ENCODE data around the gene SPRYD3.

The SPRYD3 gene

GRCh38 chr12:53102883-53103807, 24.0 kb upstream of the SPRYD3 start, which contains the start of gene SOAT2:
Gene SOAT2 (plus strand): TSS chr12:53103486. CDS start chr12:53103578, 92 bp downstream.
- no peak within 1 kb of the TSS for H3K4me3 ChIP-seq (ENCODE audit: low read depth, low read length)
- no peak for DNase-seq
- no peak for TF ChIP-seq CTCF (IDR thresholded peaks at IDR 0.05; ENCODE audit: low read depth, low read length)

GRCh38 chr12:53101931-53102781, 23.0 kb upstream of the SPRYD3 start:
- no peaks in the 10 kb centered on the region for H3K9me3 ChIP-seq
- DNase-seq: no peak
- no peaks in the 10 kb centered on the region for H3K36me3 ChIP-seq
- no peaks in the 10 kb centered on the region for H3K27me3 ChIP-seq
- H3K4me1 ChIP-seq: peaks cover 7% of the 10 kb centered on the region
- no peak overlapping the region for H3K4me3 ChIP-seq (ENCODE audit: low read depth, low read length)
- TF ChIP-seq CTCF (IDR thresholded peaks at IDR 0.05; ENCODE audit: low read depth, low read length): no peak

More at GRCh38 chr12:53102883-53103807, 24.0 kb upstream of the SPRYD3 start, which contains the start of gene SOAT2:
- no peaks in the 10 kb centered on the region for H3K9me3 ChIP-seq
- H3K36me3 ChIP-seq: no peaks in the 10 kb centered on the region
- H3K4me1 ChIP-seq: peaks cover 7% of the 10 kb centered on the region
- no peaks in the 10 kb centered on the region for H3K27me3 ChIP-seq

- H3K9me3 ChIP-seq: no peaks in the 10 kb centered on the region
- no peak overlapping the region for H3K4me3 ChIP-seq (ENCODE audit: low read depth, low read length)
- no peaks in the 10 kb centered on the region for H3K36me3 ChIP-seq
- no peak for DNase-seq
- TF ChIP-seq CTCF (IDR thresholded peaks at IDR 0.05; ENCODE audit: low read depth, low read length): no peak
- no peaks in the 10 kb centered on the region for H3K27me3 ChIP-seq
- H3K4me1 ChIP-seq: peaks cover 7% of the 10 kb centered on the region
Observed at GRCh38 chr12:53101266-53101665, 22.1 kb upstream of the SPRYD3 start.

- no peak for DNase-seq
- Histone ChIP-seq H3K27me3 (no peaks in the 10 kb centered on the region), H3K4me3 (ENCODE audit: low read depth, low read length) (no peak overlapping the region), H3K36me3 (no peaks in the 10 kb centered on the region), H3K9me3 (no peaks in the 10 kb centered on the region), H3K4me1 (peaks cover 7% of the 10 kb centered on the region)
- no peak for TF ChIP-seq CTCF (IDR thresholded peaks at IDR 0.05; ENCODE audit: low read depth, low read length)
Observed at GRCh38 chr12:53100466-53101151, 21.4 kb upstream of the SPRYD3 start.

GRCh38 chr12:53099071-53099882, 20.1 kb upstream of the SPRYD3 start:
- Histone ChIP-seq H3K27me3 (no peaks in the 10 kb centered on the region), H3K36me3 (no peaks in the 10 kb centered on the region), H3K4me3 (ENCODE audit: low read depth, low read length) (no peak overlapping the region), H3K4me1 (peaks cover 7% of the 10 kb centered on the region), H3K9me3 (no peaks in the 10 kb centered on the region)
- DNase-seq: peak; percentile 86
- TF ChIP-seq CTCF (IDR thresholded peaks at IDR 0.05; ENCODE audit: low read depth, low read length): peak; percentile 97
